Ascending aorta (tissue), 2 donors: Measurements from ENCODE around the gene PRR35. TPM values are rescaled to one million over a fixed set of nuclear protein-coding genes. Genes with fewer than 3 reads are reported as not detected.

Experiments
- DNase-seq, 2 donors: peaks; one replicate each; pipeline ENCODE4 v3.0.0-alpha.2; 2019; ENCODE audit warnings: low spot score in 2 of 2
- H3K27ac ChIP-seq, 2 donors: fragments of 200-600 bp; sonication (generic); one replicate each; pipeline ENCODE4 v1.5.1; 2016 to 2017; ENCODE audit warnings: mild to moderate bottlenecking in 1 of 2
- H3K27me3 ChIP-seq: fragments of 200-600 bp; sonication (generic); one replicate; pipeline ENCODE4 v1.5.1; 2017
- H3K36me3 ChIP-seq, 2 donors: fragments of 200-600 bp; sonication (generic); one replicate each; pipeline ENCODE4 v1.5.1; 2016
- H3K4me1 ChIP-seq, 2 donors: fragments of 200-600 bp; sonication (generic); one replicate each; pipeline ENCODE4 v1.5.1; 2016 to 2017; ENCODE audit warnings: mild to moderate bottlenecking in 1 of 2
- H3K4me3 ChIP-seq, 2 donors: fragments of 200-600 bp; sonication (generic); one replicate each; pipeline ENCODE4 v1.5.1; 2016 to 2017; ENCODE audit warnings: mild to moderate bottlenecking in 1 of 2
- H3K9me3 ChIP-seq, 2 donors: fragments of 200-600 bp; sonication (generic); one replicate each; pipeline ENCODE4 v1.5.1; 2016
- intact Hi-C: fragments of 100-400 bp; cut with DNase I; formaldehyde crosslinking; loops from one replicate; pipeline ENCODE4 v1.15.1; 2023
- total RNA-seq: library from RNA; depleted of rRNA; stranded (reverse); fragments of >200 nt; gene quantifications from one replicate; pipeline ENCODE4 v1.1.0, GENCODE V29; 2016
- TF ChIP-seq, protein P1 (sequence below), 3 experiments: fragments of 200-600 bp in 2 of 3; fragments of 450-650 bp in 1 of 3; sonication (generic) in 2 of 3; IDR thresholded peaks; one replicate each; pipeline ENCODE4 v1.5.1; 2016 to 2019; ENCODE audit warnings: antibody characterized with exemption in 3 of 3, mild to moderate bottlenecking in 1 of 3, moderate library complexity in 1 of 3

Gene PRR35
- total RNA-seq, 1 donor from 2014 or later, result not detected

DNA sequence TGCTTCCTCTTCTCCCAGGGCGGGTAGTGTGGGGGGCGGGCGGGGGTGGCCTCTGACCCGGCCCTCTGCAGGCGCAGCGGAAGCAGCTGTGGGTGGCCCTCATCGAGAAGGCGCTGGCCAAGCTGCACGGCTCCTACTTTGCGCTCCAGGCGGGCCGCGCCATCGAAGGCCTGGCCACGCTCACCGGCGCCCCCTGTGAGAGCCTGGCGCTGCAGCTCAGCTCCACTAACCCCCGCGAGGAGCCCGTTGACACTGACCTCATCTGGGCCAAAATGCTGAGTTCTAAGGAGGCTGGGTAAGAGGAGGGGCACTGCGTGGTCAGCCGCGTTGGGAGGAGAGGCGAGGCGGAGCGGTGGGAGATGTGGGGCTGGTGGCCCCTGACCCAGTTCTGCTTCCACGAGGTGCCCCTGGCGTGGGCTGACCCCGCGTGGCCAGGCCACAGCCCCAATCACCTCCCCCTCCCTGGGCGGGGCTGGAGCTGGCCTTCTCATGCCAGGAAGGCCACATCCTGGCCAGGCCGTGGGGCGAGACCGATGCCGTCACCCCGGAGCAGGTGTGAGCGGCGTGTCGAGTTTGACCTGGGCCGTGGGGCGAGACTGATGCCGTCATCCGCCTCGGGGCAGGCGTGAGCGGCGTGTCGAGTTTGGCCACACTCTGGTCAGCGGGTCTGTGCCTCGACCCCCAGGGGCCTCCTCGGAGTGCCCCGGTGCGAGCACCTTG is 10.5 kb upstream of the PRR35 start:
- H3K27ac ChIP-seq, result no peak overlapping the region
- no peaks in the 10 kb centered on the region for H3K4me1 ChIP-seq
- no peak for DNase-seq
- TF ChIP-seq, protein P1, sequence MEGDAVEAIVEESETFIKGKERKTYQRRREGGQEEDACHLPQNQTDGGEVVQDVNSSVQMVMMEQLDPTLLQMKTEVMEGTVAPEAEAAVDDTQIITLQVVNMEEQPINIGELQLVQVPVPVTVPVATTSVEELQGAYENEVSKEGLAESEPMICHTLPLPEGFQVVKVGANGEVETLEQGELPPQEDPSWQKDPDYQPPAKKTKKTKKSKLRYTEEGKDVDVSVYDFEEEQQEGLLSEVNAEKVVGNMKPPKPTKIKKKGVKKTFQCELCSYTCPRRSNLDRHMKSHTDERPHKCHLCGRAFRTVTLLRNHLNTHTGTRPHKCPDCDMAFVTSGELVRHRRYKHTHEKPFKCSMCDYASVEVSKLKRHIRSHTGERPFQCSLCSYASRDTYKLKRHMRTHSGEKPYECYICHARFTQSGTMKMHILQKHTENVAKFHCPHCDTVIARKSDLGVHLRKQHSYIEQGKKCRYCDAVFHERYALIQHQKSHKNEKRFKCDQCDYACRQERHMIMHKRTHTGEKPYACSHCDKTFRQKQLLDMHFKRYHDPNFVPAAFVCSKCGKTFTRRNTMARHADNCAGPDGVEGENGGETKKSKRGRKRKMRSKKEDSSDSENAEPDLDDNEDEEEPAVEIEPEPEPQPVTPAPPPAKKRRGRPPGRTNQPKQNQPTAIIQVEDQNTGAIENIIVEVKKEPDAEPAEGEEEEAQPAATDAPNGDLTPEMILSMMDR (IDR thresholded peaks at IDR 0.05), result no peak
- peaks cover 45 to 58% of the 10 kb centered on the region in 2 donors for H3K36me3 ChIP-seq
- H3K9me3 ChIP-seq, result no peaks in the 10 kb centered on the region
- no peak overlapping the region for H3K4me3 ChIP-seq
- no peaks in the 10 kb centered on the region for H3K27me3 ChIP-seq
- intact Hi-C loops, result no loop called here

DNA sequence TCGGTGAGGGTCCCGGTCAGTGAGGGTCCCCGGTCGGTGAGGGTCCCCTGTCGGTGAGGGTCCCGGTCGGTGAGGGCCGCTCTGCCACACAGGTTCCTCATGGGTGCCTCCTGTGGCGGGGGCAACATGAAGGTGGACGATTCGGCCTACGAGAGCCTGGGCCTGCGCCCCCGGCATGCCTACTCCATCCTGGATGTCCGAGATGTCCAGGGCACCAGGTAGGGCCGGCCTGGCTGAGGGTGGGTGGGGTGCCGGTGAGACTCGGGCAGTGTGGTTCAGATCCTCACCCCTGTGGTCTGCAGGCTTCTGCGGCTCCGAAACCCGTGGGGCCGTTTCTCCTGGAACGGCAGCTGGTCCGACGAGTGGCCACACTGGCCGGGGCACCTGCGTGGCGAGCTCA is 9.0 kb upstream of the PRR35 start:
- H3K36me3 ChIP-seq, result peaks cover 45 to 58% of the 10 kb centered on the region in 2 donors

DNA sequence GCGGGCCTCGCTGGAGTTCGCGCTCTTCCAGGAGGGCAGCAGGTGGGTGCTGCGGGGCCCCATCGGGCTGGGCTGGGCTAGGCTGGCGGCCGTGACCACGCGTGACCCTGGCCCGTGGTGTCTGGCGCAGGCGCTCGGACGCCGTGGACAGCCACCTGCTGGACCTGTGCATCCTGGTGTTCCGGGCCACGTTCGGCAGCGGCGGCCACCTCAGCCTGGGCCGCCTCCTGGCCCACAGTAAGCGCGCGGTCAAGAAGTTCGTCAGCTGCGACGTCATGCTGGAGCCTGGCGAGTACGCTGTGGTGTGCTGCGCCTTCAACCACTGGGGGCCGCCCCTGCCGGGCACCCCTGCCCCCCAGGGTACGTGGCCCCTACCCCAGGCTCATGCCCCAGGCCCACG is 8.0 kb upstream of the PRR35 start:
- Histone ChIP-seq H3K27me3 (no peaks in the 10 kb centered on the region), H3K4me3 (no peak overlapping the region), H3K36me3 (peaks cover 43 to 53% of the 10 kb centered on the region in 2 donors), H3K4me1 (no peaks in the 10 kb centered on the region), H3K9me3 (no peaks in the 10 kb centered on the region), H3K27ac (no peak overlapping the region)
- no peak for DNase-seq
- TF ChIP-seq, protein P1 (IDR thresholded peaks at IDR 0.05), result no peak
- intact Hi-C loops, result no loop called here

More for the DNA sequence above, 9.0 kb upstream of the PRR35 start:
- Histone ChIP-seq H3K27ac (no peak overlapping the region), H3K9me3 (no peaks in the 10 kb centered on the region), H3K27me3 (no peaks in the 10 kb centered on the region), H3K4me3 (no peak overlapping the region), H3K4me1 (no peaks in the 10 kb centered on the region)
- intact Hi-C loops, result no loop called here
- TF ChIP-seq, protein P1 (IDR thresholded peaks at IDR 0.05), result no peak
- DNase-seq, result no peak

DNA sequence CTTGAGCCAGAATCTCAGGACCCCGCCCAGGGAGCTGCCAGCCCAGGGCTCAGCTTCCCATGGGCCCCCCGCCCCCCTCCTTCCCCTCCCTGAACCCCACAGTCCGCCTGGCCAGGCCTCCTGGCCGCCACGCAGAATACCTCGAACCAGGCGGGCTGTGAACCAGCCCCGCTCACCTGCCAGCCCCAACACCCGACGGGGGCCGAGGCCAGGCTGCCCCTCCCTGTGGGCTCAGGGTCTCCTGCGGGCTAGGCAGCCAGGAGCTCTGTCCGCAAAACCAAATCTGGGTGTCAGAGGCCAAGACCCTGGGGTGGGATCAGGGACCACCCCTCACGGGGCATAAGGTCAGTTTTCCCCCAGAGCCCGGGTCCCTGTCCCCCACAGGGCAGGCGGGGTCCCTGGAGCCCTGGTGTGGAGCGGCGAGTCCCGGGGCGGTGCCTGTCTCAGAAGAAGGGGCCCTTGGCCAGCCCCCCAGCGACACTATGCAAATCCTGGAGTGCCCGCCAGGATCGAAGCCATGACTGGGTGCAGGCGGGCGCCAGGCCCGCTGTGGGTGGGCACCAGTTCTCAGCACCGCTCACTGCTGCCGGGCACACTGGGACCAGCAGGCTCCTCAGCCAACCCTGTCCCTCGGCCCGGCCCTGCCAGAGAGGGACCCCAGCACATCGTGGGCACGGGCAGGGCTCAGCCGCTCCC is 6.4 kb upstream of the PRR35 start:
- no peak overlapping the region for H3K4me3 ChIP-seq
- TF ChIP-seq, protein P1 (IDR thresholded peaks at IDR 0.05), result no peak
- H3K36me3 ChIP-seq, result peaks cover 35 to 39% of the 10 kb centered on the region in 2 donors
- no peaks in the 10 kb centered on the region for H3K9me3 ChIP-seq
- no peaks in the 10 kb centered on the region for H3K27me3 ChIP-seq
- no peak for DNase-seq
- intact Hi-C loops, result no loop called here
- H3K27ac ChIP-seq, result no peak overlapping the region
- no peaks in the 10 kb centered on the region for H3K4me1 ChIP-seq

DNA sequence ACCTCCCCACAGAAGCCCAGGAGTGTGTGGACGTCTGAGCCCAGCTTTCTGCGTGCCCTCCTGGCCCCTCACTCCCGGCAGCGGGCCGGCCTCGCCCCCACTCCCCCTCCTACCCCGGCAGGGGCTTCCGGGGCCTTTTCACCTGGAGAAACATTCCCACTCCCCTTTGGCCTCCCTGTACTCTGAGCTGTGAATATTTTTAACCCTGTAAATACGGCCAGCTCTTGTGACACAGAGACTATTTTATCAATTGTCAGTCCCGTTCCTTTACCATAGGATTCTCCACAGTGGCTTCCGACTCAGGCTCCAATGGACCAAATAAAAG is 5.9 kb upstream of the PRR35 start:
- Histone ChIP-seq H3K36me3 (peaks cover 30 to 34% of the 10 kb centered on the region in 2 donors), H3K27me3 (peaks cover 3% of the 10 kb centered on the region), H3K4me1 (no peaks in the 10 kb centered on the region), H3K9me3 (no peaks in the 10 kb centered on the region), H3K4me3 (no peak overlapping the region), H3K27ac (no peak overlapping the region)
- intact Hi-C loops, result no loop called here
- DNase-seq, result no peak
- TF ChIP-seq, protein P1 (IDR thresholded peaks at IDR 0.05), result no peak
